ENCODE data around the gene ZNF554.
"Not testable (repeated sequence)": the region's sequence is repeated elsewhere in the genome, so short reads cannot be mapped to it uniquely, and the experiment has no call there.

ZNF554 gene

GRCh38 chr19:2808129-2808941 is 11.3 kb upstream of the ZNF554 start:
- DNase-seq = no peak

- no peak for DNase-seq
Observed at GRCh38 chr19:2809387-2810140, 10.1 kb upstream of the ZNF554 start.

- DNase-seq = no peak
Observed at GRCh38 chr19:2810141-2811091, 9.3 kb upstream of the ZNF554 start.

GRCh38 chr19:2811221-2811722 is 8.4 kb upstream of the ZNF554 start:
- no peak for DNase-seq

GRCh38 chr19:2811735-2812413 is 7.8 kb upstream of the ZNF554 start:
- DNase-seq = no peak

DNA sequence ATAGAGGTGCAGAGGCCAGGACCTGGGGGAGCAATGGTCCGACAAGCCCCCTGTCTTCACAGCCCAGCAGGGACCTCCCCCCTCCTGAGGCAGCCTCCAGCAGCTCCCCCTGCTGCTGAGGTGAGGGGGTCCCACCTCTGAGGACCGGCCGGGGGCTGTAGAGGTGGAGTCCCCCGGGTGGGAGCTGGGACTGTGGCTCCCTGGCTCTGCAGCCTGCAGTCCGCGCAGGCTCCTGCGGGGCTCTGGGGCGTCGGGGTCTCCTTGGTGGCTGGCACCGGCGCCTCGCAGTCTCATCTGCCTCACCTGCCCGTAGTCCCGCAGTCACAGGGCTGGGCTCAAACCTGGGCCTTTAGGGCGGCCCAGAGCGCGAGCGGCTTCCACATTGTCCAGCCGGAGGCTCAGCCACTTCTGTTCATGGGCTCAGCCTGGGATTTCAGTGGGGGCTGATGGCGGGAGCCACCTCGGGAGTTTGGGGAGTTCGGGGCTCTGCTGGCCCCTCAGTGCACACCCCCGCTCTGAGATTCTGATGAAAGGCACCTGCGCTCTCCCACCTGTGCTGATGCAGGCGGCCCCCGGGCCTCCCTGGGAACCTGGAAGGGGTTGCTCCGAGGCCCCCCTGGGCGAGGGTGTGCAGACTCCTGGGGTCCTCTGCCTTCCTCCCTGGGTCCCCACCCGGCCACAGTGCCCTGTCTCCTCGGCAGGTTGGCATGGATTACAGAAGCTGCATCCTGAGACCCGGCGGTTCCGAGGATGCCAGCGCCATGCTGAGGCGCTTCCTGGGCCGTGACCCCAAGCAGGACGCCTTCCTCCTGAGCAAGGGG is 7.0 kb upstream of the ZNF554 start:
- DNase-seq = no peak

DNA sequence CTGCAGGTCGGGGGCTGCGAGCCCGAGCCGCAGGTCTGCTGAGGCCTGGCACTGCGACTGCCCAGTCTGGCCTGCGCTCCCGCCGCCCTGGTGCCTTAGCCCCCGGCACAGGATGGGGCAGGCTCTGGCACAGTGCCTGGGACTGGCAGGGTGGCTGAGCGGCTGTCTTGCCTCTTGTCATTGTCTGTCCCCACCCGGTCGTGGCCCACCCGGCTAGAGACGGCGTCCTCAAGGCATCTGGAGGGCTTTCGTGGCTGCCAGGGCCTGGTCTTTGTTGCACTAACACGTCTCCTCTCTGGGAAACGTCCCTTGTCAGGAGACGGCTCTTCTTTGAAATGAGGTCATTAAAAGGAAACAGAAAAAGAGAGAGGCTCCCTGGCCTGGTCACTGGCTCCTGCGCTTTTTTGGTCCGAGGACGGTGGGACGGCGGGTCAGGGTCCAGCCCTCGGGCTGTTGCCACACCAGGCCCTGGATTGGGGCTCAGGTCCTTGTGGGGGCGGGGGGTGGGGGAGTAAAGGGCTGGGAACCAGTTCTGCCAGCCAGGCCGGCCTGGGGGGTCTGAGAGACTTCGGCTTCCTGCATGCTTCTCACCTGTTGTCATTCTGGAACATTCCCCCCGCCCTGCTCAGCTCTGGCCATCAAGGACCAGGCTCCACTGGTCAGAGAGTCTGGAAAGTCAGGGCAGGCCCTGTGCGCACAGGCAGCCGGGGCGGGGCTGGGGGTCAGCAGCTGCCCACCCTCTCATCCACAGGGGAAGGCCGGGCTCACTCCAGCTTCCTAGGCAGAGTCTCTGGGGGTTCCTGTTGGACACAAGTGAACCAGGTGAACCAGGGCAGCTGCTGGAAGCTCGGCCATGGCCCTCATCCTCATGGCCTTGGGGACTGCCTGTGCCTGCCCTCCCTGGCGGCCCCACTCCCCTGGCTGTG is 6.2 kb upstream of the ZNF554 start:
- no peak for DNase-seq

- DNase-seq = no peak
Observed at GRCh38 chr19:2814426-2814825, 5.2 kb upstream of the ZNF554 start.

- no peak for DNase-seq
Observed at GRCh38 chr19:2815191-2815614, 4.5 kb upstream of the ZNF554 start.

GRCh38 chr19:2815923-2816322 is 3.7 kb upstream of the ZNF554 start:
- DNase-seq = no peak

GRCh38 chr19:2816641-2817040 is 3.0 kb upstream of the ZNF554 start:
- DNase-seq = no peak

GRCh38 chr19:2817237-2817829 is 2.3 kb upstream of the ZNF554 start:
- DNase-seq = not testable (repeated sequence)

DNA sequence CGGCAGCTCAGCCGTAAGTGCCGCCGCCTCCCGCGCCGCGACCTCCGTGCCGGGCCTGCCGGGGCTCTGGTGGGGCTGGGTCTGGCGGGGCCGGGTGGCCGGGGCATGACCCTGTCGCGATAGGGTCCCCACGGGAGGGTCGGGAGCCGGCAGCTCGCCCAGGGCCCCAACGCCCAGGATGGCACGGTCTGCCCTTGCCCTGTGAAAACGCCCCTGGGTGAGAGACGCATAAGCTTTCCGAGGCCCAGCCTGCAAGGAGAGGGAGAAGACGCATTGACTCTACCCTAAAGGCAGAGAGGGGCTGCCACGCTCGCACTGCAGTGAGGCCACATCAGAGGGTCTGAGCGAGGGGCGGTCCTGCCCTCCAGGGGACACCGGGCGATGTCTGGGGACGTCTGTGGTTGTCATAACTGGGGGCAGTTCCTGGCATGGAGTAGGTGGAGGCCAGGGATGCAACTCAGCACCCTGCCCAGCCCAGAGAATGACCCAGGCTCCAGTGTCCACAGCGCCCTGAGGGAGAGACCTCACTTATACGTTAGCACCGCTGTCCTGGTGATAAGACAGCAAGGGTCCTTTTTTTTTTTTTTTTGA is 539 bp downstream of the ZNF554 start:
- DNase-seq = no peak

DNA sequence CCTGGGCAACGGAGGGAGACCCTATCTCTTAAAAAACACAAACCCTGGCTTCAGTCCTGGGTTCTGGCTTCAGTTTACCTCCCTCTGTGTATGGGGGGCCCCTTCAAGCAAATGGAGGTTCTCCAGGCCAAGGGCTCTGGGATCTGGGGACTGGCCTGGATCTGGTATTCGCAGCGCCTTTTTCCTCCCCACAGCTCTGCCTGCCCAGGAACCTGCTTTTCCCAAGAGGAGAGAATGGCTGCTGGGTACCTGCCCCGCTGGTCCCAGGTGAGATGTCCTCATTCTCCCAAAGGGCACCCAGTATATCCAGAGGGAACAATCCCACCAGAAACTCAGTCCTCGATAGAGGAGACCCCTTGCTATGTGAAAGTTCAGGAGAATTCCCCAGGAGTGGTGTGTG is 3.2 kb downstream of the ZNF554 start:
- DNase-seq = no peak

DNA sequence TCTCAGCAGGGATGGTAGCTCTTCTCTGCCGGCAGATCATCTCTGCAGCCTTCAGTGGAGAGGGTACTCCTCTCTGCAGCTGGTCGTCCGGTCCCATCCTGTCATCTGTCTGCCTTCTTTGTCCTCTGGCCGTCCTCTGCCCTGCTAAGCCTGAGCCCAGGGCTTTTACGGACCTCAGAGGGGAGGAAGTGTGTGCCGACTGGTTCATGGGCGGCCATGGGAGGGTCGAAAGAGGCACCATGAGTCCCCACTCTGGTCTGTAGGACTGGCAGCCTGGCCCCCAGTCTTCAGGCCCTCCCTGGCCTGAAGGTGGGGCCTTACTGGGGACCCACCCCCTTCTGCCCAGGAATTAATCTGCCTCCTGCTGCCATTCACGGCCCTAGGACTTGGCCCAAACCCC is 4.0 kb downstream of the ZNF554 start:
- DNase-seq = no peak

DNA sequence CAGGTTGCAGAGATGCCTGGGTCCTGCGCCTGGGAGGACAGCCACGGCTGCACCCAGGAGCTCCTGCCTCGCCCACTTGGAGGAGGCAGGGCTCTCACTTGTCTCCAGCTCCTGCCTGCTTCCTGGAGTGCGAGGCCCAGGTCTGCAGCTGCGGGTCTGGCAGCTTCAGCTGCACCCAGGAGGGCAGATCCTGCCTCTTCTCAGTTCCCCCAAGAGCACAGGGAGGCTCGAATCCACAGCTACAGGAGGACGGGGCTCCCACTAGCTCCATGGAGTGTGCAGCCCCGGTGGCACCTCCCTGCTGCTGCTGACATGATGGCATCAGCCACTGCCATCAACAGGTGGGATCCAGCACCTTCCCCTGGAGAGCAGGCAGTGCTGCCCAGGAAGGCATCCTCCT is 4.5 kb downstream of the ZNF554 start:
- no peak for DNase-seq

GRCh38 chr19:2827022-2827421 is 7.4 kb downstream of the ZNF554 start:
- DNase-seq = no peak

DNA sequence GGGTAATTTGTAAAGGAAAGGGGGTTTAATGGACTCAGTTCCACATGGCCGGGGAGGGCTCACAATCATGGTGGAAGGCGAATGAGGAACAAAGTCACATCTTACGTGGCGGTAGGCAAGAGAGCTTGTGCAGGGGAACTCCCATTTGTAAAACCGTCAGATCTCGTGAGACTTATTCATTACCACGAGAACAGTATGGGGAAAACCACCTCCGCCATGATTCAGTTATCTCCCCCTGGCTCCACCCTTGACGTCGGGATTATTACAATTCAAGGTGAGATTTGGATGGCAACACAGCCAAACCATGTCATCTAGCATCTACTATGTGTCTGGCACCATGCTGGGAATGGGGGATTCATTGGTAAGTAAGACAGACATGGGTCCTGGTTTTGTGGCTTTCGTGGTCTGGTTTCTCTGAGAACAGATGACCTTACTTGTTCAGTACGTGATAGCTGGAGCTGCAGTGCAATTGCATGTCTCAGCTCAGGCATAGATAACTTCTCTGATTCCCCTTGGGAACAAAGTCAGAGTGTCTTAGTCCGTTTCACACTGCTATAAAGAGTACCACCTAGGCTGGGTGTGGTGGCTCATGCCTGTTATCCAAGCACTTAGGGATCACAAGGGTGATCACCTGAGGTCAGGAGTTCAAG is 8.3 kb downstream of the ZNF554 start:
- DNase-seq = no peak

DNA sequence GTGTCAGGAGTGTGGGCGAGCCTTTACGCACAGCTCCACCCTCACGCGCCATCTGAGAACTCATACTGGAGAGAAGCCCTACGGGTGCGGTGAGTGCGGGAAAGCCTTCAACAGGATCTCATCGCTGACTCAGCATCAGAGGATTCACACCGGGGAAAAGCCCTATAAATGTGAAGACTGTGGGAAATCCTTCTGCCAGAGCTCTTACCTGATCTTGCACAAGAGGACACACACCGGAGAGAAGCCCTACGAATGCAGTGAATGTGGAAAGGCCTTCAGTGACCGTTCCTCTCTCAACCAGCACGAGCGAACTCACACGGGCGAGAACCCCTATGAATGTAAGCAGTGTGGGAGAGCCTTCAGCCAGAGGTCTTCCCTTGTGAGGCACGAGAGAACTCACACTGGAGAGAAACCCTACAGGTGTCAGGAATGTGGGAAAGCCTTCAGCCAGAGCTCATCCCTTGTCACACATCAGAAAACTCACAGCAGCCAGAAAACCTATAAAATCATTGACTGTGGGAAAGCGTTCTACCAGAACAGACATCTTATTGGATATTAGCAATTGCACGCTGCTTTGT is 14.7 kb downstream of the ZNF554 start:
- DNase-seq = no peak
